ENCODE data around the gene ZNF337. TPM values are rescaled to one million over a fixed set of nuclear protein-coding genes. Genes with fewer than 3 reads are reported as not detected.
A peak's percentile ranks its signal among the peaks of the same experiment; 100 is the strongest.
"Not testable (repeated sequence)": the region's sequence is repeated elsewhere in the genome, so short reads cannot be mapped to it uniquely, and the experiment has no call there.

The ZNF337 gene
- total RNA-seq, 2 experiments from 2014 or later = 12.6 TPM

GRCh38 chr20:25690427-25690826 lies 6.2 kb downstream of the ZNF337 start:
- Mint-ChIP-seq H3K36me3 (ENCODE audit: low read depth) (peaks cover 22% of the 10 kb centered on the region), H3K27ac (no peak overlapping the region), H3K27me3 (no peaks in the 10 kb centered on the region), H3K4me1 (peaks cover 28% of the 10 kb centered on the region), H3K4me3 (no peak overlapping the region), H3K9me3 (ENCODE audit: low read depth) (no peaks in the 10 kb centered on the region)
- ATAC-seq (no peak), DNase-seq (no peak)
- ChIA-PET CTCF (no interaction called here), POLR2A (no interaction called here)
- intact Hi-C loops (cut with DNase I, micrococcal nuclease) = no loop called here

- peaks cover 4% of the 10 kb centered on the region for H3K4me1 Mint-ChIP-seq
- H3K9me3 Mint-ChIP-seq (ENCODE audit: low read depth) = no peaks in the 10 kb centered on the region
- H3K27ac Mint-ChIP-seq = no peak overlapping the region
- CTCF ChIA-PET = no interaction called here
- H3K4me3 Mint-ChIP-seq = no peak overlapping the region
- H3K27me3 Mint-ChIP-seq = no peaks in the 10 kb centered on the region
- ATAC-seq (no peak), DNase-seq (no peak)
- peaks cover 31% of the 10 kb centered on the region for H3K36me3 Mint-ChIP-seq (ENCODE audit: low read depth)
- POLR2A ChIA-PET = no interaction called here
- intact Hi-C loops (cut with DNase I, micrococcal nuclease) = no loop called here
These were observed 10.3 kb downstream of the ZNF337 start for GRCh38 chr20:25686081-25687067.

- POLR2A ChIA-PET = no interaction called here
- Mint-ChIP-seq H3K27me3 (no peaks in the 10 kb centered on the region), H3K36me3 (ENCODE audit: low read depth) (peaks cover 33% of the 10 kb centered on the region), H3K4me1 (peaks cover 4% of the 10 kb centered on the region), H3K9me3 (ENCODE audit: low read depth) (no peaks in the 10 kb centered on the region), H3K27ac (no peak overlapping the region), H3K4me3 (no peak overlapping the region)
- CTCF ChIA-PET = no interaction called here
- DNase-seq (no peak), ATAC-seq (no peak)
- intact Hi-C loops (cut with DNase I, micrococcal nuclease) = no loop called here
These were observed 11.2 kb downstream of the ZNF337 start for GRCh38 chr20:25685276-25686080.

- POLR2A ChIA-PET; intact Hi-C loops (cut with DNase I, micrococcal nuclease); H3K4me3 Mint-ChIP-seq; DNase-seq; H3K27me3 Mint-ChIP-seq; CTCF ChIA-PET; H3K9me3 Mint-ChIP-seq (ENCODE audit: low read depth); H3K4me1 Mint-ChIP-seq; H3K27ac Mint-ChIP-seq; ATAC-seq: not testable (repeated sequence)
- peaks cover 41% of the 10 kb centered on the region for H3K36me3 Mint-ChIP-seq (ENCODE audit: low read depth)
These were observed 12.8 kb downstream of the ZNF337 start for GRCh38 chr20:25683826-25684225.

GRCh38 chr20:25683050-25683449 lies 13.6 kb downstream of the ZNF337 start:
- DNase-seq (no peak), ATAC-seq (no peak)
- H3K9me3 Mint-ChIP-seq (ENCODE audit: low read depth) = no peaks in the 10 kb centered on the region
- peaks cover 48% of the 10 kb centered on the region for H3K36me3 Mint-ChIP-seq (ENCODE audit: low read depth)
- ChIA-PET CTCF (no interaction called here), POLR2A (no interaction called here)
- intact Hi-C loops (cut with DNase I, micrococcal nuclease) = no loop called here
- H3K27ac Mint-ChIP-seq = peak overlapping the region; percentile 33
- H3K4me3 Mint-ChIP-seq = no peak overlapping the region
- H3K27me3 Mint-ChIP-seq = no peaks in the 10 kb centered on the region
- H3K4me1 Mint-ChIP-seq = peaks cover 4% of the 10 kb centered on the region

- DNase-seq = peak; percentile 12
- ATAC-seq = peak; percentile 61
- Mint-ChIP-seq H3K4me1 (peaks cover 11% of the 10 kb centered on the region), H3K27ac (peak overlapping the region; percentile 13), H3K27me3 (no peaks in the 10 kb centered on the region), H3K4me3 (no peak overlapping the region), H3K36me3 (ENCODE audit: low read depth) (peaks cover 73% of the 10 kb centered on the region), H3K9me3 (ENCODE audit: low read depth) (peaks cover 2% of the 10 kb centered on the region)
- ChIA-PET CTCF (no interaction called here), POLR2A (no interaction called here)
- intact Hi-C loops (cut with DNase I, micrococcal nuclease) = no loop called here
These were observed 20.4 kb downstream of the ZNF337 start for GRCh38 chr20:25676164-25676809.

- Mint-ChIP-seq H3K36me3 (ENCODE audit: low read depth) (peaks cover 66% of the 10 kb centered on the region), H3K4me3 (no peak overlapping the region), H3K27me3 (no peaks in the 10 kb centered on the region), H3K27ac (no peak overlapping the region), H3K4me1 (peaks cover 11% of the 10 kb centered on the region), H3K9me3 (ENCODE audit: low read depth) (peaks cover 2% of the 10 kb centered on the region)
- CTCF ChIA-PET = no interaction called here
- ATAC-seq (no peak), DNase-seq (no peak)
- POLR2A ChIA-PET = interaction anchor here (0.6 kb wide), 1 partner anchor 9 kb away, joined by 3 read pairs; no protein-coding TSS in a partner anchor
- intact Hi-C loops (cut with DNase I, micrococcal nuclease) = no loop called here
These were observed 21.5 kb downstream of the ZNF337 start for GRCh38 chr20:25675161-25675560.

- DNase-seq (no peak), ATAC-seq (no peak)
- peaks cover 48% of the 10 kb centered on the region for H3K36me3 Mint-ChIP-seq (ENCODE audit: low read depth)
- H3K27ac Mint-ChIP-seq = peak overlapping the region; percentile 2
- H3K9me3 Mint-ChIP-seq (ENCODE audit: low read depth) = peaks cover 2% of the 10 kb centered on the region
- peaks cover 10% of the 10 kb centered on the region for H3K4me1 Mint-ChIP-seq
- H3K27me3 Mint-ChIP-seq = no peaks in the 10 kb centered on the region
- CTCF ChIA-PET = no interaction called here
- intact Hi-C loops (cut with DNase I, micrococcal nuclease) = loop anchor here in 1 of 2 experiments (5.0 kb wide), 2 partner anchors 200 to 245 kb away; no protein-coding TSS in a partner anchor
- POLR2A ChIA-PET = no interaction called here
- no peak overlapping the region for H3K4me3 Mint-ChIP-seq
These were observed 23.9 kb downstream of the ZNF337 start for GRCh38 chr20:25672659-25673235.

- CTCF ChIA-PET = no interaction called here
- H3K4me3 Mint-ChIP-seq = no peak overlapping the region
- H3K9me3 Mint-ChIP-seq (ENCODE audit: low read depth) = peaks cover 2% of the 10 kb centered on the region
- H3K4me1 Mint-ChIP-seq = no peaks in the 10 kb centered on the region
- ATAC-seq (no peak), DNase-seq (no peak)
- no peak overlapping the region for H3K27ac Mint-ChIP-seq
- POLR2A ChIA-PET = no interaction called here
- peaks cover 20% of the 10 kb centered on the region for H3K36me3 Mint-ChIP-seq (ENCODE audit: low read depth)
- no peaks in the 10 kb centered on the region for H3K27me3 Mint-ChIP-seq
- intact Hi-C loops (cut with DNase I, micrococcal nuclease) = loop anchor here in 1 of 2 experiments (5.0 kb wide), 2 partner anchors 198 to 243 kb away; no protein-coding TSS in a partner anchor
These were observed 26.7 kb downstream of the ZNF337 start for GRCh38 chr20:25669826-25670422.

- Mint-ChIP-seq H3K4me1 (no peaks in the 10 kb centered on the region), H3K27ac (no peak overlapping the region), H3K4me3 (no peak overlapping the region), H3K36me3 (ENCODE audit: low read depth) (peaks cover 7% of the 10 kb centered on the region), H3K9me3 (ENCODE audit: low read depth) (peaks cover 2% of the 10 kb centered on the region), H3K27me3 (no peaks in the 10 kb centered on the region)
- ChIA-PET CTCF (no interaction called here), POLR2A (no interaction called here)
- intact Hi-C loops (cut with DNase I, micrococcal nuclease) = no loop called here
- DNase-seq (no peak), ATAC-seq (no peak)
These were observed 28.2 kb downstream of the ZNF337 start for GRCh38 chr20:25668446-25668845.

- ChIA-PET CTCF (no interaction called here), POLR2A (no interaction called here)
- intact Hi-C loops (cut with DNase I, micrococcal nuclease) = no loop called here
- no peaks in the 10 kb centered on the region for H3K27me3 Mint-ChIP-seq
- DNase-seq (no peak), ATAC-seq (no peak)
- no peak overlapping the region for H3K27ac Mint-ChIP-seq
- H3K4me3 Mint-ChIP-seq = no peak overlapping the region
- H3K4me1 Mint-ChIP-seq = no peaks in the 10 kb centered on the region
- no peaks in the 10 kb centered on the region for H3K9me3 Mint-ChIP-seq (ENCODE audit: low read depth)
- peaks cover 6% of the 10 kb centered on the region for H3K36me3 Mint-ChIP-seq (ENCODE audit: low read depth)
These were observed 36.7 kb downstream of the ZNF337 start for GRCh38 chr20:25659999-25660398.

All from activated CD4-positive, alpha-beta T cell treated with anti-CD3 and anti-CD28 coated beads for 36 hours (primary cell).